HuH-7 (cell line): ENCODE measurements around the gene FAM210B.
"Not testable (repeated sequence)": the region's sequence is repeated elsewhere in the genome, so short reads cannot be mapped to it uniquely, and the experiment has no call there.

Source experiments
- DNase-seq: peaks from one replicate; pipeline ENCODE4 v3.0.0; 2011; ENCODE audit warnings: low spot score

The FAM210B gene

DNA sequence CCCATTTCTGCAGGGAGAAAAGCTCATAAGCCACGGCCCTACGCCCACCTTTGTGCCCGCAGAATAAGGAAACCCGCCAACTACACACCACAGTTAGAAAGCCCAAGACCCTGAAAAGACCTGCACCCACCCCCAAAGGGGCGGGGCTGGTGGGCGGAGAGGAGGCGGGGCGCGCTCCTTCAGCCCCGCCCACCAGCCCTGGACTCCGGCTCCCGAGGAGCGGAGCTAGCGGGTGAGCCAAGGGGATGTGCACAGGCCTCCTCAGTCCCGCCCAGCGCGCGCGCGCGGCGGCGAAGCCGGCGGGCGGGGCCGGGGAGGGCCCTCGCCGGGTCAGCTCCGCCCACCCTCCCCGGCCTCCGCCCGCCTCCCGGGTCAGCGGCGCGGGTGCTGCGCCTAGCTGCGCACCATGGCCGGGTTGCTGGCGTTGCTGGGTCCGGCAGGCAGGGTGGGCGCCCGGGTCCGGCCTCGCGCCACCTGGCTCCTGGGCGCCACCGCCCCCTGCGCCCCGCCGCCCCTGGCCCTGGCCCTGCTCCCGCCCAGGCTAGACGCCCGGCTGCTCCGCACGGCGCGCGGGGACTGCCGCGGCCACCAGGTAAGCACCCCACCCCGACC, at the start of gene FAM210B:
Gene FAM210B, plus strand, starts transcription at position 375 of the 612 bp plus-strand sequence. Its CDS starts 32 bp downstream, at position 407.
- peak; percentile 96 for DNase-seq

- DNase-seq: no peak
Measured at GRCh38 chr20:56316051-56316450, 42.7 kb upstream of the FAM210B start.

- DNase-seq: no peak
Measured at GRCh38 chr20:56316483-56316882, 42.3 kb upstream of the FAM210B start.

DNA sequence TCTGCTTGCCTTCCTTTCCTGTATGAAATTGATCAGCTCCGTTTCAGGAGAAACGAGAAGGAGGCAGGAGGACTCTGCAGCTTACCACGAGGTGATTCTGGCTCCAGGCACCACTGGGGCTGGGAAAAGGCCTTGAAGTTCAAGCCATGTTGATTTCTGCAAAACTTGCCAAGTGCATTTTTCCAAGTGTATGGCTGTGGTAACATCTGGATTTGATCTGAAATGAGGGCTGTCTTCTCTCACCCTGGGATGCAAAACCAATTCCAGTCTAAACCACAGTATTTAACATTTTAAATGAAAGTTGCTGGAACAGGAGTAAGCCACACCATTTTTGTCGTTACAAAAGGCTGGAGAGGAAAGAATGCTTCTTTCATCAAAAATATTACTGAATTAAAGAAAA, 36.1 kb upstream of the FAM210B start:
- DNase-seq: no peak

- no peak for DNase-seq
Measured at GRCh38 chr20:56323206-56323605, 35.6 kb upstream of the FAM210B start.

DNA sequence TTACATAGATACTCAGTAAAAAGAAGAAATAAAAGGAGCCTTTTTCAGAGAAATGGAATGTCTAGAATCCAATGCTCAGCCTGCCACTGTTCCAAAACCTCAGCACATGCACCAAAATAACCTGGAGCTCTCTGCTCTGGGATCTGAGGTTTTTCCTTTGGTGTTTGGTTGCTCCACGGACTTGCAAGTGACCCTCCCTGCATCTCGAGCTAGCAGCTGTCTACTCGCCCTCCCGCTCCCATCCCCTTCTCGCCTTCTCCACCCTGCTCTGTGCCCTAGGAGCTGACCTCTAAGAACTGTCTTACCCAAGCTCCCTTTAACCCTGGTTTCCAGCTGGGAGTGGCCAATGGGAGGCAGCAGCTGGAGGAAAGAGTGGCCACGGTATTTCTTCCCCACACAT, 35.1 kb upstream of the FAM210B start:
- DNase-seq: no peak

DNA sequence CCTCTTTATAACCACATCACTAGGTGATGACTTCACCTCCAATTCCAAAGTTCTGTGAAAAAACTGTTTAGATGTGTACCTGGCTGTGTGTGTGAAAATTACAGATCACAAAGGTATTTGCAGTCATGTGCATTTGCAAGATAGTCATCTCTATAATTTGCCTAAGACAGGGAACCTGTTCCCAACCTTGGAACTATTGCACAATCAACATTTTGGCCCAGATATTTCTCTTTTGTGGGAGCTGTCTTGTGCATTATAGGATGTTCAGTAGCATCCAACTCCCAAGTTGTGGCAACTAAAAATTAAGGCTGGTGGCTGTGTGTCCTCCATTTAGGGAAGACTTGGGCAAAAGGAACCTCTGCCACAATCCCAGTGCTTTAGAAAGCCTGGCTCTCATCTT, 34.0 kb upstream of the FAM210B start:
- no peak for DNase-seq

- DNase-seq: no peak
Measured at GRCh38 chr20:56328861-56329260, 29.9 kb upstream of the FAM210B start.

- not testable (repeated sequence) for DNase-seq
Measured at GRCh38 chr20:56336709-56337108, 22.1 kb upstream of the FAM210B start.

DNA sequence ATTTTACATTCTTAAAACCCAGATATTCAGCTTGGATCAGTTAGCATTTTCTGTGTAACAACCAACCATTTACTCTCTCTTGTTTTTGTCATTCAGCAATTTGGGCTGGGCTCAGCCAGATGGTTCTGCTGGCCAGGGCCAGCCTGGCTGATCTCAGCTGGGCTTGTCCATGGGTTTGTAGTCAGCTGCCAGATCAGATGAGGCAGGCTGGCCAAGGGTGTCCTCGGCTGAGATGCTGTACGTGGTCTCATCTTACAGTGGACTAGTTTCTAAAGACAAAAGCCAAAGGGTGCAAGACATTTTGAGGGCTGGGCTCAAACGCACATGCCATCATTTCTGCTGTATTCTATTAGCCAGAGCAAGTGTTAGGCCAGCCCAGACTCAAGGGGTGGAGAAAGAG, 16.0 kb upstream of the FAM210B start:
- DNase-seq: no peak

DNA sequence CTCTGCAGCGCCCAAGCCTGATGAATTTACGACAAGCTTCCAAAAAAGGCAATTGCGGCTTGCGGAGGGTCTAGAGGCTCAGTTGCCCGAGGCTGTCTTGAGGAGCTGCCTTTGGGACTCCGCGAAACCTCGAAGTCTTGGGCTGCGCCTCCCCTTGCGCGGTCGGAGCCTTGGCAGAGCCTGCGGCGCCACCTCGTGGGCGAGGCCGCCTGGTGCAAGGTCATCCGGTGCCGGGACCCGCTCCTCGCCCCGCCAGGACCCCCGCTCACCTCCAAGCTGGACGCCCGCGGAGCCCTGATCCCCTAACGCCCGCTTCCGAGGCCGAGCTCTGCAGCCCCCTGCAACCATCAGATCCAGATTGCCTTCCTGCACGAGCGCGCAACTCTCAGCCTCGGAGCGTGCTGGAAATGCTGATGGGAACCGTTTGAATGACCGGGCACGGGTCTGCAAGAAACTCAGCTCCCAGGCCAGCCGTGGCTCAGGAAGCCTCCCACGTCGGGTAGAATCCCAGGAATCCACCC, 14.9 kb upstream of the FAM210B start:
- peak; percentile 55 for DNase-seq

DNA sequence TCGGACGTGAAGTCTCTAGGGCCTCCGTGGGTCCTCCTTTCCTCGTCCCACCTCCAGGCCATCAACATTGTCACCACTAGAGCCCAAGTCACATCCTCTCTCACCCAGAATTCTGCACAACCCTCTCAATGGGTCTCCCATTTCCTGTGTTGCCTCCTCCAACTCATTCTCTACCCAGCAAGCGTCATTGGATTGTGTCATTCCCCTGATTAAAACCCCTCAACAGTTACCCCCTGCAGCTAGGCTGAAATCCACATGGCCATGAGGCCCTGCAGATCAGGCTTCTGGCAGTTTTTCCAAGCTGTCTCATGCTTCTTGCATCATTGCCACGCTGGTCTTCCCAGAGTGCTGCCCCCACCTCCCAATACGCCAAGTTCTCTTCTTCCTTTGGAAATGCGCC, 12.9 kb upstream of the FAM210B start:
- no peak for DNase-seq

GRCh38 chr20:56347628-56348304, 11.0 kb upstream of the FAM210B start:
- DNase-seq: no peak

GRCh38 chr20:56348305-56348693, 10.5 kb upstream of the FAM210B start:
- peak; percentile 50 for DNase-seq

GRCh38 chr20:56348746-56349145, 10.0 kb upstream of the FAM210B start:
- DNase-seq: no peak

GRCh38 chr20:56350842-56351241, 7.9 kb upstream of the FAM210B start:
- DNase-seq: no peak

DNA sequence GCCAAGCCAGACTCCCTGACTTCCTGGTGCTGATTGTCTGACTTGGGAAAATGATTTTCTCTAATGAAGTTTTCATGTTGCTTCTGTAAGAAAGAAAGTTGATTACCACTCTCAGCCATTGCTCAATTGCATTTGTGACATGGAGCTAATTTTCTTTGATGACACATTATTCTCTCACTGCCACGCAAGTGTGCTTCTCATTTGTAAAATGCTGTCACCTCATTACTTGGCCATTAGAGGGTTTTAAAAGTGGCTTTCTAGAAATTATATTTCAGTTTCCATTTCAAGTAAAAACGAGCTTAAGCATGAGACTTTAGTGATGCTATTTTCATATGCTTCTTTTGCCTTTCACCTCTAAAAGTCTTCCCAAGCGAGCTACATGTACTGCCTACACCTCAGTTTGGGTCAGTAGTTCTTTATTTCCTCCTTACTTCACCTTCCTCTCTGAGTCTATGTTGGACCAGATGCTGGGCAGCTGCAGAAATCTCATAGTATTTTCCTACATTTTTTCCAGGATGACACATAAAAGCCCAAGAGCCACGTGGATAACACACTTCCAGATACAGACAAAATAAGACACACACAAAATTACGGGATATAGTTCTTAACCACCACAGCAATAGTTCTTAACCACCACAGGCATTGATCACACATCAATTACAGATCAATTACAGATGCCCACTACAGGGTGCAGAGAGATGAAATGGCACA, 6.3 kb upstream of the FAM210B start:
- DNase-seq: no peak

DNA sequence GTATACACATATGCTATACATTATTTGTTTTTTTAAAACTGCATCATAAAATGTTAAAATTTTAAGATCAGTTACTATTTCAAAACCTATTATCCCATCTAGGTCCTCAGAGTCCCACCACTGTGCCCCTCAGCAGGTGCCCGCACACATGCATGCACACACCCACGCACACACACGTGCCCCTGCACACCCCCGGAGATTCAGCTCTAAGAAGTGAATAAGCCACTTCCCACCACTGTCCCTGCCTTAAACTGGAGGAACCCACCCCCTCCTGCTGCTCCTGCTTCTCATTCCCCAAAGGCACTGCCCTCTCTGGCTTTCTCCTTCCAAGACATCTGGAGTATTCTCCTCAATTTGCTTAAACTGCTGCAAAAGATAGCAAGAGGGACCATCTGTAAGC, 5.4 kb upstream of the FAM210B start:
- DNase-seq: no peak

- DNase-seq: no peak
Measured at GRCh38 chr20:56358070-56358469, 704 bp upstream of the FAM210B start.

DNA sequence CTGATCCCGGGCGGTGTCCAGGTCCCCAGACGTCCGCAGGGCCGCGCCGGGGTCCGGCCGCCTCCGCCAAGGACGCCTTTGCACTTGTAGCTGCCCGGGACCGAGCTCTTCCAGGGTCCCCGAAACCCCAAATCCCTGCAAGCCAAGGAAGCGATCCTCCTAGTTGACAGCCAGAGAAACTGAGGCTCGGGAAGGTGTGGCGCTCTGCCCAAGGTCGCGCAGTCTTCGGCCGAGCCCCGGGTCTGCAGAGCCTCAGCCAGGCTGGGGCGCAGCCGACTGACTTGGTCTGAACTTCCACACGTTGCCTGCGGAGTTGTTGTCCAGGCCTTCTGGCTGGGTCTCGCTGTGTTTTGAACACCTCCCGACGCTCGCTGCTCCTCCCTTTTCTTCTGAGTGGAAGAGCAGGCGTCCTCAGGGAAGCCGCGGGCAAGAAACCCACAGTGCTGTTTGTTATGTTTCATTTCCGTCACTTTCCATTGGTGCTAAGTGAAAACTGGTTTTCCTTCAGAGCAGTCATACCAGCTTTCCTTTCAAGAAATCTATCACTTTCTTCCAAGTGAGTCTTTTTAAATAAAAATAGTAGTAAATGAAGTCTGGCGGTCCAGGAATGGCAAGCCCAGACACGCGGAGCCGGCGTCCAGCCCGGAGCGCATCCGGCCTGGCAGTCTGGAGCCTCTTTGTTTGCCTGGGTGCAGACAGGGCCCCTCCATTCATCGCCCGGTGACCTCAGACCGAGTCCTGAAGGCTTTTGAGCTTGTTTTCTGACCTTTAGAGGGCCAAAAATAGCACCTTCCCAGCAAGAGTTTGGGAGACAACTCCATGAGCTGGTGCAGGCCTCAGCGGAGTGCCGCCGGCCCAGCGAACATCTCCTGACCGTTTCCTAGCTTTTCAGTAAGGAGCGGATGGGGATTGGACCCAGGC, 698 bp downstream of the FAM210B start:
- DNase-seq: peak; percentile 48

- no peak for DNase-seq
Measured at GRCh38 chr20:56360133-56360907, 1.5 kb downstream of the FAM210B start.
